BLaER1 treated with 17β-estradiol and CSF1 and Interleukin-3, amounts not matched to agents 10 nM and 100 nM (cell line): ENCODE results near the gene NDFIP2.
"Not testable (repeated sequence)": the region's sequence is repeated elsewhere in the genome, so short reads cannot be mapped to it uniquely, and the experiment has no call there.

Experiments
- H3K27ac ChIP-seq, 11 experiments: shearing (Covaris generic); formaldehyde crosslinking; 2 replicates each; pipeline ENCODE4 v1.8.1; 2022
- H3K27me3 ChIP-seq, 11 experiments: shearing (Covaris generic); formaldehyde crosslinking; 2 replicates each; pipeline ENCODE4 v1.8.1; 2022
- H3K36me3 ChIP-seq, 11 experiments: shearing (Covaris generic); formaldehyde crosslinking; 2 replicates each; pipeline ENCODE4 v1.8.1; 2022
- H3K4me1 ChIP-seq, 10 experiments: shearing (Covaris generic); formaldehyde crosslinking; 2 replicates each; pipeline ENCODE4 v1.8.1; 2022
- H3K4me2 ChIP-seq, 11 experiments: shearing (Covaris generic); formaldehyde crosslinking; 2 replicates each; pipeline ENCODE4 v1.8.1; 2022
- H3K4me3 ChIP-seq, 10 experiments: shearing (Covaris generic); formaldehyde crosslinking; 2 replicates each; pipeline ENCODE4 v1.8.1; 2022
- H3K9ac ChIP-seq, 11 experiments: shearing (Covaris generic); formaldehyde crosslinking; 2 replicates each; pipeline ENCODE4 v1.8.1; 2022
- H3K9me3 ChIP-seq, 11 experiments: shearing (Covaris generic); formaldehyde crosslinking; replicated peaks in 1 of 11; 2 replicates each; pipeline ENCODE4 v1.8.1; 2022
- H4K20me1 ChIP-seq, 11 experiments: shearing (Covaris generic); formaldehyde crosslinking; 2 replicates each; pipeline ENCODE4 v1.8.1; 2022
- Cebpa-rat ChIP-seq, 11 experiments: shearing (Covaris generic); IDR thresholded peaks; 2 replicates each; pipeline ENCODE4 v1.8.1; 2022

NDFIP2 gene

GRCh38 chr13:79549355-79550106 lies 68.6 kb downstream of the NDFIP2 start:
- no peak overlapping the region for H3K4me2 ChIP-seq
- no peak overlapping the region for H3K9ac ChIP-seq
- TF ChIP-seq Cebpa-rat (IDR thresholded peaks at IDR 0.05) = no peak
- no peaks in the 10 kb centered on the region for H3K27me3 ChIP-seq
- no peak overlapping the region for H3K4me3 ChIP-seq
- no peak overlapping the region for H3K27ac ChIP-seq
- H3K4me1 ChIP-seq = no peaks in the 10 kb centered on the region
- no peaks in the 10 kb centered on the region for H4K20me1 ChIP-seq
- no peaks in the 10 kb centered on the region for H3K36me3 ChIP-seq
- no peaks in the 10 kb centered on the region for H3K9me3 ChIP-seq

DNA sequence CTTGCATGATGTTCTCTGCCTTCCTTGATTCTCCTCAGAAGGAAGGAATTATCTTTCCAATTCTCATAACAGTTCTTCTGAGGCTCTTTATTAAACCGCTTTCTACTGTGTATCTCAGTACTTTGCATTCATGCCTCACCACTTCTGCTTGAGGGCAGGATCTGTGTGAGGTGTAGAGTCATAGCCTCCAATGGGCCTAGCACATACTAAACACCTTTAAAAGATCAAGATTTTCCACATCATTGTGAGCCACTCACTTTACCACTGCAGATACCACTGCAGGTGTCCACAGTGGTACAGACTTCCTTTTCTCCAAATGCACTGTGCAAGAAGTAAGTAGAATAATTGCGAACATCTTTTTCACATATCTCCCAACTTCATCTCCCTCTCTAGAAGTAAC lies 76.7 kb downstream of the NDFIP2 start:
- Histone ChIP-seq H3K9ac (no peak overlapping the region), H3K9me3 (peaks cover 0 to 41% (median 31%) of the 10 kb centered on the region in 11 experiments; a peak in 21 of 22 replicates), H3K4me3 (no peak overlapping the region), H3K27me3 (no peaks in the 10 kb centered on the region), H4K20me1 (no peaks in the 10 kb centered on the region), H3K27ac (no peak overlapping the region), H3K36me3 (no peaks in the 10 kb centered on the region), H3K4me1 (no peaks in the 10 kb centered on the region), H3K4me2 (no peak overlapping the region)
- no peak for TF ChIP-seq Cebpa-rat (IDR thresholded peaks at IDR 0.05)

- no peak for TF ChIP-seq Cebpa-rat (IDR thresholded peaks at IDR 0.05)
- H3K27ac ChIP-seq = no peak overlapping the region
- H3K4me3 ChIP-seq = no peak overlapping the region
- H3K9ac ChIP-seq = no peak overlapping the region
- H4K20me1 ChIP-seq = no peaks in the 10 kb centered on the region
- peaks cover 11 to 60% (median 37%) of the 10 kb centered on the region in 11 experiments; a peak in 21 of 22 replicates for H3K9me3 ChIP-seq
- no peaks in the 10 kb centered on the region for H3K36me3 ChIP-seq
- H3K4me1 ChIP-seq = no peaks in the 10 kb centered on the region
- no peak overlapping the region for H3K4me2 ChIP-seq
- no peaks in the 10 kb centered on the region for H3K27me3 ChIP-seq
Measured at GRCh38 chr13:79560954-79561353, 80.0 kb downstream of the NDFIP2 start.

- Histone ChIP-seq H3K36me3 (no peaks in the 10 kb centered on the region), H3K4me2 (no peak overlapping the region), H3K4me3 (no peak overlapping the region), H3K4me1 (no peaks in the 10 kb centered on the region), H3K27ac (no peak overlapping the region), H4K20me1 (no peaks in the 10 kb centered on the region), H3K9ac (no peak overlapping the region), H3K9me3 (peaks cover 15 to 65% (median 39%) of the 10 kb centered on the region in 11 experiments; a peak in 21 of 22 replicates), H3K27me3 (no peaks in the 10 kb centered on the region)
- TF ChIP-seq Cebpa-rat (IDR thresholded peaks at IDR 0.05) = no peak
Measured at GRCh38 chr13:79562557-79562956, 81.6 kb downstream of the NDFIP2 start.

DNA sequence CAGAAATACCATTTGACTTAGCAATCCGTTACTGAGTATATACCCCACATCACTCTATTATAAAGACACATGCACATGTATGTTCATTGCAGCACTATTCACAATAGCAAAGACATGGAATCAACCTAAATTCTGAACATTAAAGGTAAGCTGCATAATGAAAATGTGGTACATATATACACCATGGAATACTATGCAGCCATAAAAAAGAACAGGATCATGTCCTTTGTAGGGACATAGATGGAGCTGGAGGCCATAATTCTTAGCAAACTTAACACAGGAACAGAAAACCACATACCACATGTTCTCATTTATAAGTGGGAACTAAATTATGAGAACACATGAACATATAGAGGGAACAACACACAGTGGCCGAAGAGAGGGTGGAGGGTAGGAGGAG lies 85.2 kb downstream of the NDFIP2 start:
- Histone ChIP-seq H3K36me3 (no peaks in the 10 kb centered on the region), H3K4me1 (no peaks in the 10 kb centered on the region), H3K9me3 (peaks cover 8 to 34% (median 23%) of the 10 kb centered on the region in 11 experiments; a peak in 19 of 22 replicates), H3K4me3 (no peak overlapping the region), H3K27ac (no peak overlapping the region), H3K9ac (no peak overlapping the region), H3K27me3 (no peaks in the 10 kb centered on the region), H4K20me1 (no peaks in the 10 kb centered on the region), H3K4me2 (no peak overlapping the region)
- no peak for TF ChIP-seq Cebpa-rat (IDR thresholded peaks at IDR 0.05)

GRCh38 chr13:79571147-79571546 lies 90.2 kb downstream of the NDFIP2 start:
- Histone ChIP-seq H3K36me3 (no peaks in the 10 kb centered on the region), H3K27ac (no peak overlapping the region), H4K20me1 (no peaks in the 10 kb centered on the region), H3K4me3 (no peak overlapping the region), H3K4me2 (no peak overlapping the region), H3K27me3 (no peaks in the 10 kb centered on the region), H3K4me1 (no peaks in the 10 kb centered on the region), H3K9ac (no peak overlapping the region), H3K9me3 (peaks cover 0 to 3% (median under 1%) of the 10 kb centered on the region in 11 experiments; a peak in 7 of 22 replicates)
- TF ChIP-seq Cebpa-rat (IDR thresholded peaks at IDR 0.05) = no peak

- H3K9ac ChIP-seq, H3K36me3 ChIP-seq, H3K9me3 ChIP-seq, H4K20me1 ChIP-seq, H3K4me3 ChIP-seq, H3K27ac ChIP-seq, H3K4me1 ChIP-seq, H3K27me3 ChIP-seq, H3K4me2 ChIP-seq: not testable (repeated sequence)
Measured at GRCh38 chr13:79573892-79574291, 92.9 kb downstream of the NDFIP2 start.

GRCh38 chr13:79581870-79582315 lies 100.9 kb downstream of the NDFIP2 start:
- no peaks in the 10 kb centered on the region for H3K4me1 ChIP-seq
- no peak for TF ChIP-seq Cebpa-rat (IDR thresholded peaks at IDR 0.05)
- H3K27ac ChIP-seq = no peak overlapping the region
- no peak overlapping the region for H3K9ac ChIP-seq
- no peak overlapping the region for H3K4me3 ChIP-seq
- H3K36me3 ChIP-seq = no peaks in the 10 kb centered on the region
- no peaks in the 10 kb centered on the region for H4K20me1 ChIP-seq
- H3K27me3 ChIP-seq = no peaks in the 10 kb centered on the region
- no peak overlapping the region for H3K4me2 ChIP-seq
- peaks cover 10 to 22% (median 17%) of the 10 kb centered on the region in 11 experiments; a peak in 21 of 22 replicates for H3K9me3 ChIP-seq

DNA sequence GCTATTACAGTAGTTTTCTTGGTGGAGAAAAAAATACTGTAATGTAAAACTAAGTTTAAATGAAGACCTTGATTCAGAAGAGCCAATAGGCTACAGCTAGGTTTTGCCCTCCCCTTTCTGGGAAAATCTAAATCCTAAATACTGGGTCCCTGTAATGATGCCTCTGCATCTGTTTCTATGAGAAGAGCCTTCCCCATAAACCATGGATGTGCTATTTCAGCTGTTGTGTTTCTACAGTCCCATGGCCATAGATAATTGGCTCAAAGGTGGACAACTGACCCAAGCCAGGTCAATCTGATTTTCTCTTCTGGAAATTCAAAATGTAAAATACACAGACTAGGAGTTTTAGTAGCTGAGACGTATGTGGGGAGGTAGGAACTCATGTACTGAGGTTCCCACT lies 101.9 kb downstream of the NDFIP2 start:
- H3K4me2 ChIP-seq = no peak overlapping the region
- peaks cover 9 to 22% (median 14%) of the 10 kb centered on the region in 11 experiments; a peak in 21 of 22 replicates for H3K9me3 ChIP-seq
- H3K9ac ChIP-seq = no peak overlapping the region
- TF ChIP-seq Cebpa-rat (IDR thresholded peaks at IDR 0.05) = no peak
- no peaks in the 10 kb centered on the region for H3K27me3 ChIP-seq
- H3K4me1 ChIP-seq = no peaks in the 10 kb centered on the region
- no peaks in the 10 kb centered on the region for H4K20me1 ChIP-seq
- H3K36me3 ChIP-seq = no peaks in the 10 kb centered on the region
- no peak overlapping the region for H3K27ac ChIP-seq
- no peak overlapping the region for H3K4me3 ChIP-seq

- Histone ChIP-seq H3K36me3 (no peaks in the 10 kb centered on the region), H4K20me1 (no peaks in the 10 kb centered on the region), H3K4me2 (no peak overlapping the region), H3K27me3 (no peaks in the 10 kb centered on the region), H3K4me1 (no peaks in the 10 kb centered on the region), H3K9ac (no peak overlapping the region), H3K4me3 (no peak overlapping the region), H3K9me3 (peaks cover 9 to 22% (median 13%) of the 10 kb centered on the region in 11 experiments; a peak in 21 of 22 replicates), H3K27ac (no peak overlapping the region)
- no peak for TF ChIP-seq Cebpa-rat (IDR thresholded peaks at IDR 0.05)
Measured at GRCh38 chr13:79585033-79585432, 104.1 kb downstream of the NDFIP2 start.
